ENCODE results near the gene CYFIP1. TPM values are rescaled to one million over a fixed set of nuclear protein-coding genes. Genes with fewer than 3 reads are reported as not detected.

Gene CYFIP1
- total and polyA plus RNA-seq, 2 of the 13 experiments (the other 11 are each of a cell fraction or from before 2014, with no cell fraction given) = 38.1 to 58.3 TPM

DNA sequence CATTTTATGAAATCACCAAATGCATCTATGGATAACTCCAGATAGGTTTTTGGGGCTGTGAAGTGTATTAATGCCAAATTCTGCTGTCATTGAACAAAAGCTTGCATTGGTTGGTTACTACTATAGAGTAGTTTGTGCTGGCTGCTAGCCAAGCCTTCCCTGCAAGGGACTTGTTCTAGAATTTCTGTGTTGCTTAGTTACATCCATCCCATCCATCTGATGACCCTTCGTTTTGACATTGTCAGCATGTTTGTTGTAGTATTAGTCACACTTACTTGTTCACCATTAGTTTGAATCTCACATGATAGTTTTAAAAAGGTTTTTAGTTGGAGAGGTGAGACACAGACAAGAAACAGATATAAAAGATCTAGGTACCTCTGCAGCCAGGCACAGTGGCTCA, 148.7 kb downstream of the CYFIP1 start:
- Histone ChIP-seq H3K9me3 (ENCODE audit: low read length) (no peaks in the 10 kb centered on the region), H3K36me3 (replicated peaks in 1 of 2; ENCODE audit: control insufficient read depth in 1 of 2, insufficient read depth in 2 of 2, low read length in 2 of 2) (peaks cover 3 to 10% of the 10 kb centered on the region in 2 experiments; a peak in 3 of 5 replicates), H3K79me2 (ENCODE audit: insufficient read depth, low read length) (no peaks in the 10 kb centered on the region), H2AFZ (ENCODE audit: low read length) (no peak overlapping the region), H4K20me1 (ENCODE audit: insufficient read depth, low read length) (no peaks in the 10 kb centered on the region), H3K4me3 (replicated peaks in 1 of 3; ENCODE audit: insufficient read depth in 1 of 3, low read depth in 2 of 3, low read length in 3 of 3) (no peak overlapping the region), H3K9ac (ENCODE audit: insufficient read depth, low read depth, low read length) (no peak overlapping the region), H3K4me1 (ENCODE audit: insufficient read depth, low read length) (0 out of 2 replicates have a peak, but pooled peaks cover 6% of the 10 kb centered on the region), H3K4me2 (ENCODE audit: low read depth, low read length) (no peak overlapping the region), H3K27me3 (ENCODE audit: control insufficient read depth in 1 of 2, insufficient read depth in 2 of 2, low read length in 2 of 2) (no peaks in the 10 kb centered on the region), H3K27ac (ENCODE audit: extremely low read length, insufficient read depth, low read length) (no peak overlapping the region)
- no TSS peak for BruUV-seq (replicated peaks)
- CTCF ChIA-PET (ENCODE audit: low intra/inter-chr PET ratio, low total read pairs) = no interaction called here
- in situ Hi-C loops (cut with HindIII; ENCODE audit: extremely low pct_ligation_motif_present, low pct_unique_long_range_greater_than_20kb) = no loop called here
- TF ChIP-seq CREM (IDR thresholded peaks at IDR 0.05) (no peak), CREM (CRISPR knock-in tag; IDR thresholded peaks at IDR 0.05) (no peak), ZNF589 (CRISPR knock-in tag; conservative IDR thresholded peaks at IDR 0.05) (no peak), MAFF (IDR thresholded peaks at IDR 0.05; ENCODE audit: low read depth, low read length) (peak; percentile 54; the same call in 1 of the 2 replicates), MIER2 (CRISPR knock-in tag; IDR thresholded peaks at IDR 0.05) (no peak), NR2F2 (IDR thresholded peaks at IDR 0.05; ENCODE audit: borderline replicate concordance, low read depth) (no peak), NFYC (CRISPR knock-in tag; IDR thresholded peaks at IDR 0.05) (no peak), ELF1 (CRISPR knock-in tag; IDR thresholded peaks at IDR 0.05) (no peak), KAT8 (CRISPR knock-in tag; IDR thresholded peaks at IDR 0.05) (no peak), MTA1 (CRISPR knock-in tag; IDR thresholded peaks at IDR 0.05; ENCODE audit: borderline replicate concordance) (no peak), MAFK (conservative IDR thresholded peaks at IDR 0.05 in 1 of 2, IDR thresholded peaks at IDR 0.05 in 1 of 2; ENCODE audit: low read length in 2 of 2) (peak; percentile 69 to 73), PHF8 (CRISPR knock-in tag; IDR thresholded peaks at IDR 0.05) (no peak), ZNF737 (CRISPR knock-in tag; IDR thresholded peaks at IDR 0.05; ENCODE audit: borderline replicate concordance) (no peak), NKX3-1 (CRISPR knock-in tag; IDR thresholded peaks at IDR 0.05) (no peak), ZMYM2 (CRISPR knock-in tag; IDR thresholded peaks at IDR 0.05) (no peak), HDAC1 (CRISPR knock-in tag; IDR thresholded peaks at IDR 0.05) (no peak), MIER3 (CRISPR knock-in tag; IDR thresholded peaks at IDR 0.05; ENCODE audit: borderline replicate concordance) (no peak), TCF7L2 (IDR thresholded peaks at IDR 0.05; ENCODE audit: low read depth, low read length) (no peak)
- TF ChIP-seq, protein P1, sequence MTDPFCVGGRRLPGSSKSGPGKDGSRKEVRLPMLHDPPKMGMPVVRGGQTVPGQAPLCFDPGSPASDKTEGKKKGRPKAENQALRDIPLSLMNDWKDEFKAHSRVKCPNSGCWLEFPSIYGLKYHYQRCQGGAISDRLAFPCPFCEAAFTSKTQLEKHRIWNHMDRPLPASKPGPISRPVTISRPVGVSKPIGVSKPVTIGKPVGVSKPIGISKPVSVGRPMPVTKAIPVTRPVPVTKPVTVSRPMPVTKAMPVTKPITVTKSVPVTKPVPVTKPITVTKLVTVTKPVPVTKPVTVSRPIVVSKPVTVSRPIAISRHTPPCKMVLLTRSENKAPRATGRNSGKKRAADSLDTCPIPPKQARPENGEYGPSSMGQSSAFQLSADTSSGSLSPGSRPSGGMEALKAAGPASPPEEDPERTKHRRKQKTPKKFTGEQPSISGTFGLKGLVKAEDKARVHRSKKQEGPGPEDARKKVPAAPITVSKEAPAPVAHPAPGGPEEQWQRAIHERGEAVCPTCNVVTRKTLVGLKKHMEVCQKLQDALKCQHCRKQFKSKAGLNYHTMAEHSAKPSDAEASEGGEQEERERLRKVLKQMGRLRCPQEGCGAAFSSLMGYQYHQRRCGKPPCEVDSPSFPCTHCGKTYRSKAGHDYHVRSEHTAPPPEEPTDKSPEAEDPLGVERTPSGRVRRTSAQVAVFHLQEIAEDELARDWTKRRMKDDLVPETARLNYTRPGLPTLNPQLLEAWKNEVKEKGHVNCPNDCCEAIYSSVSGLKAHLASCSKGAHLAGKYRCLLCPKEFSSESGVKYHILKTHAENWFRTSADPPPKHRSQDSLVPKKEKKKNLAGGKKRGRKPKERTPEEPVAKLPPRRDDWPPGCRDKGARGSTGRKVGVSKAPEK (CRISPR knock-in tag; IDR thresholded peaks at IDR 0.05; ENCODE audit: borderline replicate concordance) = no peak
- no peak for FAIRE-seq
- no peak for ATAC-seq
- 90% methylated on average over 1 of the region's 1 CpG for WGBS (ENCODE audit: low lambda C conversion rate)
- POLR2A ChIA-PET = no interaction called here
- DNase-seq (ENCODE audit: low spot score) = no peak
- intact Hi-C loops (cut with micrococcal nuclease; ENCODE audit: unreplicated experiment) = loop anchor here (10.0 kb wide), 1 partner anchor 143 kb away; no protein-coding TSS in a partner anchor
